GM13977 (cell line): ENCODE data around the gene SRRM1.
"Not testable (repeated sequence)": the region's sequence is repeated elsewhere in the genome, so short reads cannot be mapped to it uniquely, and the experiment has no call there.

Experiments used
- DNase-seq: peaks from one replicate; pipeline ENCODE4 v3.0.0; 2012; ENCODE audit warnings: low spot score
- in situ Hi-C: fragments of 300-500 bp; cut with MboI; formaldehyde crosslinking; loops from one replicate; pipeline ENCODE4 v1.12.0; 2022; ENCODE audit warnings: low sequenced_read_pairs, low pct_unique_long_range_greater_than_20kb, mixed read lengths, inconsistent platforms; ENCODE audit not compliant: unreplicated experiment
- TF ChIP-seq, protein P1 (sequence below): IDR thresholded peaks from 2 replicates; pipeline ENCODE4 v1.5.1; 2012; ENCODE audit warnings: mild to moderate bottlenecking, control low read depth; ENCODE audit not compliant: insufficient read depth; ENCODE audit errors: extremely low read depth, missing control alignments

SRRM1 gene

DNA sequence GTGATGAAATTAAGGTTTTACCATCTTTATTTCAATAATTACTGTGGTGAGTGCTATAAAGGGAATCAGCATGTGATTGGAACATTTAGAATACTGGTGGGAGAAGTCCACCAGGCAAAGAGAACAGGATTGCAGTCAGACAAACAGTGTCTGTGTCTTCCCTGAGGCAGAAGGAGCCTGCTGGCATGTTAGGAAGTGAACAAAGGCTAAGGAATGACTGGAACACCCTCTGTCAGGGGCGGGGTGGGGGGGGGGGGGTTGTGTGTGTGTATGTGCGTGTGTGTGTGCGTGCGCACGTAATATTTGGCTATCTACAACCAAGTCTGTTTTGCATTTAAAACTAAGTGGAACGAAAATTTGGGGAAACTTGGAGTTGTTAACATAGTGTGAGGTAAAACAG lies 30.2 kb downstream of the SRRM1 start:
- TF ChIP-seq, protein P1, sequence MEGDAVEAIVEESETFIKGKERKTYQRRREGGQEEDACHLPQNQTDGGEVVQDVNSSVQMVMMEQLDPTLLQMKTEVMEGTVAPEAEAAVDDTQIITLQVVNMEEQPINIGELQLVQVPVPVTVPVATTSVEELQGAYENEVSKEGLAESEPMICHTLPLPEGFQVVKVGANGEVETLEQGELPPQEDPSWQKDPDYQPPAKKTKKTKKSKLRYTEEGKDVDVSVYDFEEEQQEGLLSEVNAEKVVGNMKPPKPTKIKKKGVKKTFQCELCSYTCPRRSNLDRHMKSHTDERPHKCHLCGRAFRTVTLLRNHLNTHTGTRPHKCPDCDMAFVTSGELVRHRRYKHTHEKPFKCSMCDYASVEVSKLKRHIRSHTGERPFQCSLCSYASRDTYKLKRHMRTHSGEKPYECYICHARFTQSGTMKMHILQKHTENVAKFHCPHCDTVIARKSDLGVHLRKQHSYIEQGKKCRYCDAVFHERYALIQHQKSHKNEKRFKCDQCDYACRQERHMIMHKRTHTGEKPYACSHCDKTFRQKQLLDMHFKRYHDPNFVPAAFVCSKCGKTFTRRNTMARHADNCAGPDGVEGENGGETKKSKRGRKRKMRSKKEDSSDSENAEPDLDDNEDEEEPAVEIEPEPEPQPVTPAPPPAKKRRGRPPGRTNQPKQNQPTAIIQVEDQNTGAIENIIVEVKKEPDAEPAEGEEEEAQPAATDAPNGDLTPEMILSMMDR = no peak
- DNase-seq = no peak
- in situ Hi-C loops = no loop called here

GRCh38 chr1:24678421-24678820 lies 35.3 kb downstream of the SRRM1 start:
- DNase-seq, in situ Hi-C loops: not testable (repeated sequence)

DNA sequence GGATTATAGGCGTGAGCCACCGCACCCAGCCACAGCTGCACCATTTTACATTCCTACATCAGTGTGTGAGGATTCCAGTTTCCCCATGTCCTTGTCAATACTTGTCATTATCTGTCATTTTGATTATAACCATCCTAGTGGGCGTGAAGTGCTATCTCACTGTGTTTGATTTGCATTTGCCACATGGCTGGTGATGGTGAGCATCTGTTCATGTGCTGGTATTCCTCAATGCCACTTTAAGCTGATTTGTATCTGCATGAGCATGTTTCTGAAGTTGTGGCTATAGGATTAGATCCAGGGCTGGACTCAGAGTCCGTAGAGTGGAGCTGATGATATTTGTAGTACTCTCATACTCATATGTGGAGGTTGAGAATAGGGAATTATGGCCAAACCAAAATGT lies 36.6 kb downstream of the SRRM1 start:
- no peak for DNase-seq
- in situ Hi-C loops = loop anchor here (5.0 kb wide), 1 partner anchor 158 kb away; no protein-coding TSS in a partner anchor
- TF ChIP-seq, protein P1 = no peak

DNA sequence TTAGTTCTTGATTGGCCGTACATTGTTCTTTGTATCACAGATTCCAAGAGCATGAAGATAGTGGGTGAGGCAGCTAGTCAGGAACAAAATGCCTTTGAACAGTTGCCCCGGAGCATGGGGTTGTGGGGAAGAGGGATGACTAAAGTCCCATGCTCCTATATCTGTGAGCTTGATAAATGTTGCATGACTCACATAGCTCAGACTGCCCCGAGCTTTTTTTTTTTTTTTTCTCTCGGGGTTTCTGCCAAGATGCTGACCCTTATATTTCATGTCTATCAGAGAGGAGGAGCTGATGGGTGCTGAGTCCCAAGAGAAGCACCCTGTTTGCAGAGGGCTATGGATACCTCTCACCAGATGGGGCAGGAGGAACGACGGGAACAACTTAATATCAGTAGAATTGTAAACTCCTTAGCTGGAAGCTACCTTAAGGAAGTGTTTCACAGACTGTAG lies 40.6 kb downstream of the SRRM1 start:
- TF ChIP-seq, protein P1 = no peak
- no peak for DNase-seq
- in situ Hi-C loops = loop anchor here (5.0 kb wide), 1 partner anchor 154 kb away; no protein-coding TSS in a partner anchor

- TF ChIP-seq, protein P1 = no peak
- DNase-seq = no peak
- in situ Hi-C loops = no loop called here
Observed at GRCh38 chr1:24688033-24688432, 44.9 kb downstream of the SRRM1 start.

GRCh38 chr1:24688621-24689195 lies 45.6 kb downstream of the SRRM1 start:
- peak; percentile 79 for DNase-seq
- in situ Hi-C loops = no loop called here

DNA sequence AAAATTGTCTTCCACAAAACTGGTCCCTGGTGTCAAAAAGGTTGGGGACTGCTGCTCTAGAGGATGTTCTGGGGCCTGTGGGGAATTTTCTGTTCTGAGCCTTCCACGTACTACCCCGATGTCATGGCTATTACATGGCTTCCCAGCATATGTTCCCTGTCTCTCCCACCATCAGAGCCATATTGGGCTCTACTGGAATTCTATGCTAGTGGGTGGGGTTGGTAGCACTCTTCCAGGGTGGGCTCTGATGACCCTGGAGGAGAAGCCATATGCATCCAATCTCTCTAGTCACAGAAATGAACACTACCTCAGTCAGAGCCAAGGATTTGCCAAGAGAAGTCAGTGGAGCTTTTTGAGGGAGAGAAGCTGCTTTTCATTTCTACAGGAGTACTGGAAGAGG lies 47.9 kb downstream of the SRRM1 start:
- TF ChIP-seq, protein P1 = no peak
- in situ Hi-C loops = no loop called here
- no peak for DNase-seq

More at GRCh38 chr1:24688621-24689195, 45.6 kb downstream of the SRRM1 start:
- TF ChIP-seq, protein P1 = peak; percentile 91
